GM23338 (cell line): ENCODE measurements around the gene FBXW12. TPM values are rescaled to one million over a fixed set of nuclear protein-coding genes. Genes with fewer than 3 reads are reported as not detected.

Experiments used
- ATAC-seq: fragments of 200-7000 bp; cut with Tn5 transposase; 3 replicates; pipeline ENCODE4 v1.9.1; 2020
- DNase-seq: peaks from one replicate; pipeline ENCODE4 v3.0.0-alpha.2; 2015; ENCODE audit warnings: low spot score
- H2AFZ ChIP-seq: fragments of 200-600 bp; sonication (generic); 2 replicates; pipeline ENCODE4 v1.8.0; 2016; ENCODE audit warnings: antibody characterized with exemption, mild to moderate bottlenecking, moderate library complexity
- H3F3A ChIP-seq: fragments of 200-600 bp; sonication (generic); replicated peaks from 2 replicates; pipeline ENCODE4 v1.8.0; 2017; ENCODE audit warnings: antibody characterized with exemption, mixed run types, low read depth
- H3K27ac ChIP-seq: fragments of 200-600 bp; sonication (generic); 2 replicates; pipeline ENCODE4 v1.6.1; 2016; ENCODE audit warnings: low read depth
- H3K27me3 ChIP-seq: fragments of 200-600 bp; sonication (generic); 2 replicates; pipeline ENCODE4 v1.8.0; 2016; ENCODE audit warnings: mild to moderate bottlenecking, mixed run types, moderate library complexity; ENCODE audit not compliant: insufficient read depth
- H3K36me3 ChIP-seq: fragments of 200-600 bp; sonication (generic); 2 replicates; pipeline ENCODE4 v1.8.0; 2016; ENCODE audit warnings: mild to moderate bottlenecking; ENCODE audit not compliant: insufficient read depth
- H3K4me1 ChIP-seq: fragments of 200-600 bp; sonication (generic); 2 replicates; pipeline ENCODE4 v1.8.0; 2016; ENCODE audit warnings: mild to moderate bottlenecking, moderate library complexity; ENCODE audit not compliant: insufficient read depth
- H3K4me2 ChIP-seq: fragments of 200-600 bp; sonication (generic); 2 replicates; pipeline ENCODE4 v1.7.1; 2017; ENCODE audit warnings: mixed run types
- H3K4me3 ChIP-seq: fragments of 200-600 bp; sonication (generic); 2 replicates; pipeline ENCODE4 v1.6.1; 2016; ENCODE audit warnings: mixed run types
- H3K79me2 ChIP-seq: fragments of 200-600 bp; sonication (generic); replicated peaks from 2 replicates; pipeline ENCODE4 v1.8.0; 2017; ENCODE audit warnings: mild to moderate bottlenecking; ENCODE audit not compliant: insufficient read depth
- H3K9me2 ChIP-seq: fragments of 200-600 bp; sonication (generic); 2 replicates; pipeline ENCODE4 v1.8.0; 2017; ENCODE audit not compliant: insufficient read depth
- H4K20me1 ChIP-seq: fragments of 200-600 bp; sonication (generic); replicated peaks from 2 replicates; pipeline ENCODE4 v1.8.0; 2017; ENCODE audit warnings: mild to moderate bottlenecking; ENCODE audit not compliant: insufficient read depth
- H3K27ac Mint-ChIP-seq: 2 replicates; pipeline ENCODE4 v1.8.0; 2020; ENCODE audit warnings: inconsistent platforms, mild to moderate bottlenecking, moderate library complexity, mixed read lengths
- H3K27me3 Mint-ChIP-seq: 3 replicates; pipeline ENCODE4 v1.8.0; 2022; ENCODE audit warnings: low read depth, mild to moderate bottlenecking, moderate library complexity, mixed read lengths, inconsistent platforms; ENCODE audit not compliant: insufficient read depth, poor library complexity
- H3K36me3 Mint-ChIP-seq: 3 replicates; pipeline ENCODE4 v1.8.0; 2021; ENCODE audit warnings: low read depth, mild to moderate bottlenecking, inconsistent platforms, moderate library complexity, mixed read lengths
- H3K4me1 Mint-ChIP-seq: 3 replicates; pipeline ENCODE4 v1.8.0; 2020; ENCODE audit warnings: mild to moderate bottlenecking, inconsistent platforms, mixed read lengths
- H3K4me3 Mint-ChIP-seq: 3 replicates; pipeline ENCODE4 v1.8.0; 2021; ENCODE audit warnings: moderate library complexity, mild to moderate bottlenecking, inconsistent platforms, mixed read lengths
- H3K9me3 Mint-ChIP-seq: 3 replicates; pipeline ENCODE4 v1.8.0; 2020; ENCODE audit warnings: moderate library complexity, mild to moderate bottlenecking, inconsistent platforms, mixed read lengths
- CREB1 ChIP-seq: fragments of 250-450 bp; sonication (Bioruptor Pico); IDR thresholded peaks from 2 replicates; pipeline ENCODE4 v1.5.0; 2020; ENCODE audit warnings: low read depth, mild to moderate bottlenecking, moderate library complexity
- EZH2 ChIP-seq: fragments of 200-600 bp; sonication (generic); IDR thresholded peaks from one replicate; pipeline ENCODE4 v1.8.0; 2017; ENCODE audit warnings: antibody characterized with exemption, mild to moderate bottlenecking, low read depth; ENCODE audit not compliant: unreplicated experiment
- EZH2phosphoT487 ChIP-seq: fragments of 200-600 bp; sonication (generic); IDR thresholded peaks from one replicate; pipeline ENCODE4 v1.8.1; 2018; ENCODE audit warnings: antibody characterized with exemption; ENCODE audit not compliant: unreplicated experiment
- NANOG ChIP-seq: IDR thresholded peaks from 2 replicates; pipeline ENCODE4 v1.6.1; 2016; ENCODE audit warnings: antibody characterized with exemption, borderline replicate concordance
- STAT1 ChIP-seq: IDR thresholded peaks from one replicate; pipeline ENCODE4 v1.6.1; 2016; ENCODE audit warnings: antibody characterized with exemption; ENCODE audit not compliant: unreplicated experiment
- ZNF114 ChIP-seq: fragments of 250-450 bp; sonication (Bioruptor Pico); IDR thresholded peaks from 2 replicates; pipeline ENCODE4 v1.5.0; 2020; ENCODE audit warnings: mild to moderate bottlenecking, moderate library complexity
- ZNF331 ChIP-seq: fragments of 250-450 bp; sonication (Bioruptor Pico); IDR thresholded peaks from 2 replicates; pipeline ENCODE4 v1.5.0; 2020; ENCODE audit warnings: low read depth, mild to moderate bottlenecking, moderate library complexity
- polyA plus RNA-seq: library from polyadenylated mRNA; unstranded; fragments of >200 nt; fragmentation: Nextera tagmentation; extraction: Ambion mirVana; gene quantifications from 2 replicates; pipeline ENCODE4 v1.2.1, GENCODE V29; 2016
- total RNA-seq: library from RNA; depleted of rRNA; stranded (reverse); fragments of >200 nt; shearing (Covaris generic); gene quantifications from 2 replicates; pipeline ENCODE4 v1.2.3, GENCODE V29; 2014
- TF ChIP-seq, protein P1 (sequence below): fragments of 250-450 bp; sonication (Bioruptor Pico); IDR thresholded peaks from 2 replicates; pipeline ENCODE4 v1.5.0; 2020; ENCODE audit warnings: mild to moderate bottlenecking, moderate library complexity
- TF ChIP-seq, protein P2 (sequence below): IDR thresholded peaks from 2 replicates; pipeline ENCODE4 v1.6.1; 2016; ENCODE audit warnings: antibody characterized with exemption
- TF ChIP-seq, protein P3 (sequence below), 2 experiments: fragments of 200-600 bp in 1 of 2; sonication (generic) in 1 of 2; conservative IDR thresholded peaks; 2 replicates each; pipeline versions ENCODE4 v1.5.1 to v1.6.1; 2016 to 2017; ENCODE audit warnings: antibody characterized with exemption in 2 of 2, low read depth in 2 of 2, mild to moderate bottlenecking in 2 of 2, moderate library complexity in 1 of 2

FBXW12 gene
- total and polyA plus RNA-seq, 2 experiments from 2014 or later, result 0.73 TPM; not detected in 1

GRCh38 chr3:48356419-48356818 is 15.6 kb upstream of the FBXW12 start:
- Mint-ChIP-seq H3K9me3 (peaks cover 16% of the 10 kb centered on the region), H3K27ac (no peak overlapping the region), H3K4me3 (no peak overlapping the region), H3K4me1 (no peaks in the 10 kb centered on the region), H3K27me3 (peaks cover 4% of the 10 kb centered on the region), H3K36me3 (no peaks in the 10 kb centered on the region; the same call in 2 of the 3 replicates)
- ATAC-seq (no peak), DNase-seq (no peak)
- Histone ChIP-seq H3K27ac (no peak overlapping the region), H3K4me1 (no peaks in the 10 kb centered on the region), H3K36me3 (no peaks in the 10 kb centered on the region), H4K20me1 (no peaks in the 10 kb centered on the region), H3F3A (no peaks in the 10 kb centered on the region), H3K79me2 (no peaks in the 10 kb centered on the region), H3K4me3 (no peak overlapping the region), H3K27me3 (peaks cover 6% of the 10 kb centered on the region; the same call in 1 of the 2 replicates), H3K9me2 (no peaks in the 10 kb centered on the region), H2AFZ (no peak overlapping the region), H3K4me2 (no peak overlapping the region)
- TF ChIP-seq NANOG (no peak), ZNF114 (no peak), EZH2 (no peak), EZH2phosphoT487 (no peak), CREB1 (no peak), ZNF331 (CRISPR knock-in tag) (no peak), STAT1 (no peak)
- TF ChIP-seq, protein P1, sequence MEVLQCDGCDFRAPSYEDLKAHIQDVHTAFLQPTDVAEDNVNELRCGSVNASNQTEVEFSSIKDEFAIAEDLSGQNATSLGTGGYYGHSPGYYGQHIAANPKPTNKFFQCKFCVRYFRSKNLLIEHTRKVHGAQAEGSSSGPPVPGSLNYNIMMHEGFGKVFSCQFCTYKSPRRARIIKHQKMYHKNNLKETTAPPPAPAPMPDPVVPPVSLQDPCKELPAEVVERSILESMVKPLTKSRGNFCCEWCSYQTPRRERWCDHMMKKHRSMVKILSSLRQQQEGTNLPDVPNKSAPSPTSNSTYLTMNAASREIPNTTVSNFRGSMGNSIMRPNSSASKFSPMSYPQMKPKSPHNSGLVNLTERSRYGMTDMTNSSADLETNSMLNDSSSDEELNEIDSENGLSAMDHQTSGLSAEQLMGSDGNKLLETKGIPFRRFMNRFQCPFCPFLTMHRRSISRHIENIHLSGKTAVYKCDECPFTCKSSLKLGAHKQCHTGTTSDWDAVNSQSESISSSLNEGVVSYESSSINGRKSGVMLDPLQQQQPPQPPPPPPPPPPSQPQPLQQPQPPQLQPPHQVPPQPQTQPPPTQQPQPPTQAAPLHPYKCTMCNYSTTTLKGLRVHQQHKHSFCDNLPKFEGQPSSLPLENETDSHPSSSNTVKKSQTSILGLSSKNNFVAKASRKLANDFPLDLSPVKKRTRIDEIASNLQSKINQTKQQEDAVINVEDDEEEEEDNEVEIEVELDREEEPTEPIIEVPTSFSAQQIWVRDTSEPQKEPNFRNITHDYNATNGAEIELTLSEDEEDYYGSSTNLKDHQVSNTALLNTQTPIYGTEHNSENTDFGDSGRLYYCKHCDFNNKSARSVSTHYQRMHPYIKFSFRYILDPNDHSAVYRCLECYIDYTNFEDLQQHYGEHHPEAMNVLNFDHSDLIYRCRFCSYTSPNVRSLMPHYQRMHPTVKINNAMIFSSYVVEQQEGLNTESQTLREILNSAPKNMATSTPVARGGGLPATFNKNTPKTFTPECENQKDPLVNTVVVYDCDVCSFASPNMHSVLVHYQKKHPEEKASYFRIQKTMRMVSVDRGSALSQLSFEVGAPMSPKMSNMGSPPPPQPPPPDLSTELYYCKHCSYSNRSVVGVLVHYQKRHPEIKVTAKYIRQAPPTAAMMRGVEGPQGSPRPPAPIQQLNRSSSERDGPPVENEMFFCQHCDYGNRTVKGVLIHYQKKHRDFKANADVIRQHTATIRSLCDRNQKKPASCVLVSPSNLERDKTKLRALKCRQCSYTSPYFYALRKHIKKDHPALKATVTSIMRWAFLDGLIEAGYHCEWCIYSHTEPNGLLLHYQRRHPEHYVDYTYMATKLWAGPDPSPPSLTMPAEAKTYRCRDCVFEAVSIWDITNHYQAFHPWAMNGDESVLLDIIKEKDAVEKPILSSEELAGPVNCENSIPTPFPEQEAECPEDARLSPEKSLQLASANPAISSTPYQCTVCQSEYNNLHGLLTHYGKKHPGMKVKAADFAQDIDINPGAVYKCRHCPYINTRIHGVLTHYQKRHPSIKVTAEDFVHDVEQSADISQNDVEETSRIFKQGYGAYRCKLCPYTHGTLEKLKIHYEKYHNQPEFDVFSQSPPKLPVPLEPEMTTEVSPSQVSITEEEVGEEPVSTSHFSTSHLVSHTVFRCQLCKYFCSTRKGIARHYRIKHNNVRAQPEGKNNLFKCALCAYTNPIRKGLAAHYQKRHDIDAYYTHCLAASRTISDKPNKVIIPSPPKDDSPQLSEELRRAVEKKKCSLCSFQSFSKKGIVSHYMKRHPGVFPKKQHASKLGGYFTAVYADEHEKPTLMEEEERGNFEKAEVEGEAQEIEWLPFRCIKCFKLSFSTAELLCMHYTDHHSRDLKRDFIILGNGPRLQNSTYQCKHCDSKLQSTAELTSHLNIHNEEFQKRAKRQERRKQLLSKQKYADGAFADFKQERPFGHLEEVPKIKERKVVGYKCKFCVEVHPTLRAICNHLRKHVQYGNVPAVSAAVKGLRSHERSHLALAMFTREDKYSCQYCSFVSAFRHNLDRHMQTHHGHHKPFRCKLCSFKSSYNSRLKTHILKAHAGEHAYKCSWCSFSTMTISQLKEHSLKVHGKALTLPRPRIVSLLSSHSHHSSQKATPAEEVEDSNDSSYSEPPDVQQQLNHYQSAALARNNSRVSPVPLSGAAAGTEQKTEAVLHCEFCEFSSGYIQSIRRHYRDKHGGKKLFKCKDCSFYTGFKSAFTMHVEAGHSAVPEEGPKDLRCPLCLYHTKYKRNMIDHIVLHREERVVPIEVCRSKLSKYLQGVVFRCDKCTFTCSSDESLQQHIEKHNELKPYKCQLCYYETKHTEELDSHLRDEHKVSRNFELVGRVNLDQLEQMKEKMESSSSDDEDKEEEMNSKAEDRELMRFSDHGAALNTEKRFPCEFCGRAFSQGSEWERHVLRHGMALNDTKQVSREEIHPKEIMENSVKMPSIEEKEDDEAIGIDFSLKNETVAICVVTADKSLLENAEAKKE (CRISPR knock-in tag), result no peak
- TF ChIP-seq, protein P2, sequence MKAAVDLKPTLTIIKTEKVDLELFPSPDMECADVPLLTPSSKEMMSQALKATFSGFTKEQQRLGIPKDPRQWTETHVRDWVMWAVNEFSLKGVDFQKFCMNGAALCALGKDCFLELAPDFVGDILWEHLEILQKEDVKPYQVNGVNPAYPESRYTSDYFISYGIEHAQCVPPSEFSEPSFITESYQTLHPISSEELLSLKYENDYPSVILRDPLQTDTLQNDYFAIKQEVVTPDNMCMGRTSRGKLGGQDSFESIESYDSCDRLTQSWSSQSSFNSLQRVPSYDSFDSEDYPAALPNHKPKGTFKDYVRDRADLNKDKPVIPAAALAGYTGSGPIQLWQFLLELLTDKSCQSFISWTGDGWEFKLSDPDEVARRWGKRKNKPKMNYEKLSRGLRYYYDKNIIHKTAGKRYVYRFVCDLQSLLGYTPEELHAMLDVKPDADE, result no peak
- TF ChIP-seq, protein P3, sequence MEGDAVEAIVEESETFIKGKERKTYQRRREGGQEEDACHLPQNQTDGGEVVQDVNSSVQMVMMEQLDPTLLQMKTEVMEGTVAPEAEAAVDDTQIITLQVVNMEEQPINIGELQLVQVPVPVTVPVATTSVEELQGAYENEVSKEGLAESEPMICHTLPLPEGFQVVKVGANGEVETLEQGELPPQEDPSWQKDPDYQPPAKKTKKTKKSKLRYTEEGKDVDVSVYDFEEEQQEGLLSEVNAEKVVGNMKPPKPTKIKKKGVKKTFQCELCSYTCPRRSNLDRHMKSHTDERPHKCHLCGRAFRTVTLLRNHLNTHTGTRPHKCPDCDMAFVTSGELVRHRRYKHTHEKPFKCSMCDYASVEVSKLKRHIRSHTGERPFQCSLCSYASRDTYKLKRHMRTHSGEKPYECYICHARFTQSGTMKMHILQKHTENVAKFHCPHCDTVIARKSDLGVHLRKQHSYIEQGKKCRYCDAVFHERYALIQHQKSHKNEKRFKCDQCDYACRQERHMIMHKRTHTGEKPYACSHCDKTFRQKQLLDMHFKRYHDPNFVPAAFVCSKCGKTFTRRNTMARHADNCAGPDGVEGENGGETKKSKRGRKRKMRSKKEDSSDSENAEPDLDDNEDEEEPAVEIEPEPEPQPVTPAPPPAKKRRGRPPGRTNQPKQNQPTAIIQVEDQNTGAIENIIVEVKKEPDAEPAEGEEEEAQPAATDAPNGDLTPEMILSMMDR (conservative IDR thresholded peaks at IDR 0.05; ENCODE audit: low read depth in 2 of 2), result no peak
